Upper lobe of left lung (tissue), 6 donors: ENCODE data around the gene IFNA10. TPM values are rescaled to one million over a fixed set of nuclear protein-coding genes. Genes with fewer than 3 reads are reported as not detected.
A peak's percentile ranks its signal among the peaks of the same experiment; 100 is the strongest.
"Not testable (repeated sequence)": the region's sequence is repeated elsewhere in the genome, so short reads cannot be mapped to it uniquely, and the experiment has no call there.

ENCODE experiments used
- ATAC-seq, 2 donors: fragments of 200-7000 bp; cut with Tn5 transposase; one replicate each; pipeline ENCODE4 v1.9.1; 2022; ENCODE audit warnings: mild to moderate bottlenecking in 2 of 2, moderate library complexity in 2 of 2; ENCODE audit not compliant: low FRiP score in 2 of 2
- DNase-seq, 2 donors: peaks; one replicate each; pipeline ENCODE4 v3.0.0-alpha.2; 2019 to 2020
- H3K27ac ChIP-seq, 4 donors: fragments of 200-600 bp; sonication (generic); one replicate each; pipeline ENCODE4 v1.5.1; 2016 to 2019
- H3K27me3 ChIP-seq, 4 donors: fragments of 200-600 bp; sonication (generic); one replicate each; pipeline ENCODE4 v1.5.1; 2017 to 2019
- H3K36me3 ChIP-seq, 4 donors: fragments of 200-600 bp; sonication (generic); one replicate each; pipeline ENCODE4 v1.5.1; 2016 to 2019
- H3K4me1 ChIP-seq, 4 donors: fragments of 200-600 bp; sonication (generic); one replicate each; pipeline ENCODE4 v1.5.1; 2018 to 2019
- H3K4me3 ChIP-seq, 4 donors: fragments of 200-600 bp; sonication (generic); one replicate each; pipeline ENCODE4 v1.5.1; 2017 to 2019; ENCODE audit warnings: mild to moderate bottlenecking in 2 of 4, moderate library complexity in 1 of 4
- H3K9me3 ChIP-seq, 4 donors: fragments of 200-600 bp; sonication (generic); one replicate each; pipeline ENCODE4 v1.5.1; 2018 to 2019
- EP300 ChIP-seq, 4 donors: sonication (generic); formaldehyde crosslinking; IDR thresholded peaks; one replicate each; pipeline ENCODE4 v1.5.1; 2017; ENCODE audit warnings: antibody characterized with exemption in 4 of 4, control low read depth in 2 of 4
- POLR2A ChIP-seq, 4 donors: fragments of 450-650 bp; IDR thresholded peaks; one replicate each; pipeline ENCODE4 v1.5.1; 2016 to 2017; ENCODE audit warnings: antibody characterized with exemption in 4 of 4, mild to moderate bottlenecking in 2 of 4
- POLR2AphosphoS5 ChIP-seq, 2 donors: sonication (generic); formaldehyde crosslinking; IDR thresholded peaks; one replicate each; pipeline ENCODE4 v1.5.1; 2017; ENCODE audit warnings: antibody characterized with exemption in 2 of 2
- WGBS, 2 donors: methylation state at CpG; one replicate each; pipeline ENCODE4 v1.1.5; 2017 to 2018; 5-methylcytosine and 5-hydroxymethylcytosine counted together
- total RNA-seq, 6 donors: library from RNA; depleted of rRNA in 4 of 6; stranded (reverse); fragments of >200 nt in 4 of 6; gene quantifications; one replicate each; pipeline versions ENCODE4 v1.1.0 to v1.2.1, GENCODE V29; 2016 to 2021
- TF ChIP-seq, protein P1 (sequence below), 6 experiments: fragments of 450-650 bp in 4 of 6; fragments of 200-600 bp in 2 of 6; sonication (generic) in 2 of 6; IDR thresholded peaks; one replicate each; pipeline ENCODE4 v1.5.1; 2016 to 2019; ENCODE audit warnings: antibody characterized with exemption in 6 of 6
- donor health status: DM: no; HTN: no; CAD: no; lungs with moderate emphysema.
- donor health status: DM: no; HTN: yes; CAD: no; lungs with severe emphysema.

Gene IFNA10
- total RNA-seq, 6 donors from 2014 or later = not detected

- peak in 1 of 2 donors; percentile 61 for ATAC-seq
- 91% methylated on average over 2 of the region's 2 CpGs; no CpG with 5 or more reads in 1 of the 2 donors for WGBS, 2 donors
Observed at GRCh38 chr9:21233258-21233657, 26.3 kb upstream of the IFNA10 start.

GRCh38 chr9:21228122-21228521 is 21.2 kb upstream of the IFNA10 start, which contains the start of gene IFNA17:
IFNA17 (minus strand) TSS chr9:21228222; CDS start chr9:21228173, 49 bp downstream.
- Histone ChIP-seq H3K36me3 (no peaks in the 10 kb centered on the region), H3K4me3 (no peak within 1 kb of the TSS), H3K9me3 (no peaks in the 10 kb centered on the region), H3K4me1 (no peaks in the 10 kb centered on the region), H3K27ac (no peak within 1 kb of the TSS), H3K27me3 (no peaks in the 10 kb centered on the region)
- ATAC-seq = no peak
- no peak for DNase-seq
- 73 to 92% methylated on average over 2 of the region's 2 CpGs for WGBS, 2 donors
- TF ChIP-seq POLR2AphosphoS5 (IDR thresholded peaks at IDR 0.05) (no peak), POLR2A (IDR thresholded peaks at IDR 0.05) (no peak), EP300 (IDR thresholded peaks at IDR 0.05) (no peak)
- TF ChIP-seq, protein P1, sequence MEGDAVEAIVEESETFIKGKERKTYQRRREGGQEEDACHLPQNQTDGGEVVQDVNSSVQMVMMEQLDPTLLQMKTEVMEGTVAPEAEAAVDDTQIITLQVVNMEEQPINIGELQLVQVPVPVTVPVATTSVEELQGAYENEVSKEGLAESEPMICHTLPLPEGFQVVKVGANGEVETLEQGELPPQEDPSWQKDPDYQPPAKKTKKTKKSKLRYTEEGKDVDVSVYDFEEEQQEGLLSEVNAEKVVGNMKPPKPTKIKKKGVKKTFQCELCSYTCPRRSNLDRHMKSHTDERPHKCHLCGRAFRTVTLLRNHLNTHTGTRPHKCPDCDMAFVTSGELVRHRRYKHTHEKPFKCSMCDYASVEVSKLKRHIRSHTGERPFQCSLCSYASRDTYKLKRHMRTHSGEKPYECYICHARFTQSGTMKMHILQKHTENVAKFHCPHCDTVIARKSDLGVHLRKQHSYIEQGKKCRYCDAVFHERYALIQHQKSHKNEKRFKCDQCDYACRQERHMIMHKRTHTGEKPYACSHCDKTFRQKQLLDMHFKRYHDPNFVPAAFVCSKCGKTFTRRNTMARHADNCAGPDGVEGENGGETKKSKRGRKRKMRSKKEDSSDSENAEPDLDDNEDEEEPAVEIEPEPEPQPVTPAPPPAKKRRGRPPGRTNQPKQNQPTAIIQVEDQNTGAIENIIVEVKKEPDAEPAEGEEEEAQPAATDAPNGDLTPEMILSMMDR (IDR thresholded peaks at IDR 0.05) = no peak

More at GRCh38 chr9:21233258-21233657, 26.3 kb upstream of the IFNA10 start:
- H3K9me3 ChIP-seq = no peaks in the 10 kb centered on the region
- H3K4me3 ChIP-seq = no peak overlapping the region
- H3K4me1 ChIP-seq = no peaks in the 10 kb centered on the region
- no peak for TF ChIP-seq POLR2AphosphoS5 (IDR thresholded peaks at IDR 0.05)
- TF ChIP-seq EP300 (IDR thresholded peaks at IDR 0.05) = no peak
- TF ChIP-seq POLR2A (IDR thresholded peaks at IDR 0.05) = no peak
- TF ChIP-seq, protein P1 (IDR thresholded peaks at IDR 0.05) = no peak
- H3K27me3 ChIP-seq = no peaks in the 10 kb centered on the region
- DNase-seq = no peak
- no peak overlapping the region for H3K27ac ChIP-seq
- no peaks in the 10 kb centered on the region for H3K36me3 ChIP-seq

DNA sequence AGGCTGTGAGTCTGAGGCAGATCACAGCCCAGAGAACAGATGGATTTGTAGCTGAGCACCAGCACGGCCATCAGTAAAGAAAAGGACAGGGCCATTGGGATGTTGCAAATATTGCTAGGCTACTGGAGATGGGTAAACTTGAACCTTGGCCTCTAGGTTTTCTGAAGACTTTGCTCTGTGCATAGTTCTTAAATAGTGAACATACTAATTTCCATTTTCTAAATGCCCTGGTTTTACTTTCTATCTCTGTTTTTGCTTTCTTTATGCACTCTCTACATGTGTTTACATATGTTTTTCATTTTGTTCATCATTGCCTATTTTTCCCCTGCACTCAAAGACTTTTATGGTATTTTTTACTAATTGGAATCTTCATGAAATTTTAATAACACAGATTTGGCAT is 10.3 kb upstream of the IFNA10 start, which contains the start of gene IFNA16:
Gene IFNA16, minus strand, starts transcription at position 101 of the 400 bp plus-strand sequence. Its CDS starts 6 bp downstream, at position 95.
- DNase-seq, H3K27ac ChIP-seq, ATAC-seq, H3K36me3 ChIP-seq, H3K4me3 ChIP-seq, H3K27me3 ChIP-seq, H3K4me1 ChIP-seq, H3K9me3 ChIP-seq: not testable (repeated sequence)
- 83 to 100% methylated on average over 1 of the region's 1 CpG for WGBS, 2 donors

DNA sequence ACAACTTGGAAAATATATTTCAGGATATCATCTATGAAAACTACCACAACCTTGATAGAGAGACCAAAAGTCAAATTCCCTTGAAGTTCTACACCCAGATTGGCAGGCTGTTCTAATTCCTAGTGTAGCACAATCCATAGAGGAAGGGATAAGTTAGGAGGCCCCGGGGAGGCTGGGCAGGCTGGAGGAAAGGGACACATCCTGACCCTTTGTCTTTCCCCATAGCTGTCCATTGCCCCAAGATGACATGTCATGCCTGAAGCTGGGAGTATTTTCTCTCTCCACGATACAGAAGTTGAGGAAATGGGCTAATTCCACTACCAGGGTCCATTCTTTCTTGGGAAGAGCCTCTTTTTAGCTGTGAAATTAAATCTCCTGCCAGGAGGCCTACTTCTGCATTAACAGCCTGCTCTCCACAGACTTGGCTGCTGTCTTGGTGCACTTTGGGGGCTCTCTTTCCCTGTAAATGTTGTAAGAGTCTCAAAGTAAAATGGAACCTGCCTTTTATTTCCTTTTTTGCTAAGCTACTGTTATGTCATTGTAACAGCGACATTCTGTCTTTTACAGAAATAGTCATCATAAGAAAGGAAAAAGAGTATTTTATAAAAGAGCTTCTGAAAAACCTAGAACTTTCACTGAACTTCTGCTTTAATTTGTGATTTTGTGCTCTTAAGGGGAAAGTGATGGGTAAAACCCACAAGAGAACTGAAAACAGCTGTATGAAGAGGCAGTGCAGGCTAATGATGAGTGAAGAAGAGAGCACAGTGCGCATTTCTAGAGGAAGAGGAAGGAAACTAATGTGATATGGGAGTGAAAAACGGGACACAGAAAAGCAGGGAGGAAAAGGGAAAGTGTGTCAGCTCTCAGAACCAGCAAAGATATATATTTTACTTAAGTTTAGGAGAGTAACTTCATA is 6.7 kb upstream of the IFNA10 start:
- not testable (repeated sequence) for H3K27me3 ChIP-seq, DNase-seq, H3K4me1 ChIP-seq, H3K36me3 ChIP-seq, ATAC-seq, H3K27ac ChIP-seq, H3K9me3 ChIP-seq, H3K4me3 ChIP-seq
- 37 to 50% methylated on average over 5 of the region's 5 CpGs for WGBS, 2 donors

- H3K4me3 ChIP-seq, H3K4me1 ChIP-seq, H3K27ac ChIP-seq, H3K27me3 ChIP-seq, H3K9me3 ChIP-seq, DNase-seq, ATAC-seq, H3K36me3 ChIP-seq: not testable (repeated sequence)
- WGBS, 2 donors = 71 to 88% methylated on average over 1 to 2 of the region's 2 CpGs
Observed at GRCh38 chr9:21212160-21212559, 5.2 kb upstream of the IFNA10 start.

DNA sequence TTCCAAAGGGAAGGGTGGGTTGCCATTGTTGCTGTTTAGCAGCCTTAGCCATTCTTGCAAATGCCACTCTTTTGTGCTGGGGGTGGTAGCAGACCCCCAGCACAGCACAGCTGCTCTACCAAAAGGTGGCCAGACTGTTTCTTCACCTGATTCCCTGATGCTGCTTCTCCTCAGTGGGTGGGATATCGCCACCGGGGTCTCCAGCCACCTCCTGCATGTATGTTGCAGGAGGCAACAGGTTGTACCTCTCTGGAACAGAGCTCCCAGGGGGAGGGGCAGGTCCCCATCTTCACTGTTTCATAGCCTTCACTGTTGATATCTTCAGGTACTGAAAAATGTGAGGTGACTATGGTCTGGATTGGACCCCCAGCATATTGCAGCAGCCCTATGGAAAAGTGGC is 3.8 kb upstream of the IFNA10 start:
- not testable (repeated sequence) for H3K27ac ChIP-seq, ATAC-seq, DNase-seq, H3K9me3 ChIP-seq, H3K36me3 ChIP-seq, H3K4me3 ChIP-seq, H3K4me1 ChIP-seq, H3K27me3 ChIP-seq
- 89 to 92% methylated on average over 2 of the region's 2 CpGs for WGBS, 2 donors

- WGBS, 2 donors = 95% methylated on average over 2 to 7 of the region's 7 CpGs
- TF ChIP-seq, protein P1 (IDR thresholded peaks at IDR 0.05) = no peak
- no peak for TF ChIP-seq POLR2AphosphoS5 (IDR thresholded peaks at IDR 0.05)
- TF ChIP-seq POLR2A (IDR thresholded peaks at IDR 0.05) = no peak
- TF ChIP-seq EP300 (IDR thresholded peaks at IDR 0.05) = no peak
Observed at GRCh38 chr9:21210311-21210710, 3.4 kb upstream of the IFNA10 start.

More at GRCh38 chr9:21210311-21210710, 3.4 kb upstream of the IFNA10 start:
- H3K4me3 ChIP-seq = no peak overlapping the region
- H3K27me3 ChIP-seq = no peaks in the 10 kb centered on the region
- no peaks in the 10 kb centered on the region for H3K4me1 ChIP-seq
- H3K27ac ChIP-seq = no peak overlapping the region
- DNase-seq (no peak), ATAC-seq (no peak)
- no peaks in the 10 kb centered on the region for H3K9me3 ChIP-seq
- H3K36me3 ChIP-seq = no peaks in the 10 kb centered on the region
